Measurements from ENCODE around the gene CTNS. TPM values are rescaled to one million over a fixed set of nuclear protein-coding genes. Genes with fewer than 3 reads are reported as not detected.

CTNS gene
- total and polyA plus RNA-seq, 2 of the 13 experiments (the other 11 are each of a cell fraction or from before 2014, with no cell fraction given): 9.5 to 13.7 TPM

GRCh38 chr17:3678095-3678820 is 41.7 kb downstream of the CTNS start (continued):
- TF ChIP-seq, protein P1, sequence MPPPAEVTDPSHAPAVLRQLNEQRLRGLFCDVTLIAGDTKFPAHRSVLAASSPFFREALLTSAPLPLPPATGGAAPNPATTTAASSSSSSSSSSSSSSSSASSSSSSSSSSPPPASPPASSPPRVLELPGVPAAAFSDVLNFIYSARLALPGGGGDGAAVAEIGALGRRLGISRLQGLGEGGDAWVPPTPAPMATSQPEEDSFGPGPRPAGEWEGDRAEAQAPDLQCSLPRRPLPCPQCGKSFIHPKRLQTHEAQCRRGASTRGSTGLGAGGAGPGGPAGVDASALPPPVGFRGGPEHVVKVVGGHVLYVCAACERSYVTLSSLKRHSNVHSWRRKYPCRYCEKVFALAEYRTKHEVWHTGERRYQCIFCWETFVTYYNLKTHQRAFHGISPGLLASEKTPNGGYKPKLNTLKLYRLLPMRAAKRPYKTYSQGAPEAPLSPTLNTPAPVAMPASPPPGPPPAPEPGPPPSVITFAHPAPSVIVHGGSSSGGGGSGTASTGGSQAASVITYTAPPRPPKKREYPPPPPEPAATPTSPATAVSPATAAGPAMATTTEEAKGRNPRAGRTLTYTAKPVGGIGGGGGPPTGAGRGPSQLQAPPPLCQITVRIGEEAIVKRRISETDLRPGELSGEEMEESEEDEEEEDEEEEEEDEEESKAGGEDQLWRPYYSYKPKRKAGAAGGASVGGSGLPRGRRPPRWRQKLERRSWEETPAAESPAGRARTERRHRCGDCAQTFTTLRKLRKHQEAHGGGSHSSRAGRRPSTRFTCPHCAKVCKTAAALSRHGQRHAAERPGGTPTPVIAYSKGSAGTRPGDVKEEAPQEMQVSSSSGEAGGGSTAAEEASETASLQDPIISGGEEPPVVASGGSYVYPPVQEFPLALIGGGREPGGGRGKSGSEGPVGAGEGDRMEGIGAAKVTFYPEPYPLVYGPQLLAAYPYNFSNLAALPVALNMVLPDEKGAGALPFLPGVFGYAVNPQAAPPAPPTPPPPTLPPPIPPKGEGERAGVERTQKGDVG (CRISPR knock-in tag; IDR thresholded peaks at IDR 0.05; ENCODE audit: borderline replicate concordance): no peak
- peak; percentile 60 for TF ChIP-seq ZNF605 (CRISPR knock-in tag; IDR thresholded peaks at IDR 0.05)
- TF ChIP-seq ZNF7 (CRISPR knock-in tag; IDR thresholded peaks at IDR 0.05): peak; percentile 93
- no peak for TF ChIP-seq ZSCAN21 (CRISPR knock-in tag; IDR thresholded peaks at IDR 0.05; ENCODE audit: borderline replicate concordance)
- TF ChIP-seq MAFG (CRISPR knock-in tag; IDR thresholded peaks at IDR 0.05): 0 out of 2 replicates have a peak, but pooled peaks have one; percentile 40
- 0 out of 2 replicates have a peak, but pooled peaks have one; percentile 22 for TF ChIP-seq KAT8 (CRISPR knock-in tag; IDR thresholded peaks at IDR 0.05)
- TF ChIP-seq RXRA (CRISPR knock-in tag; IDR thresholded peaks at IDR 0.05): peak; percentile 40; the same call in 1 of the 2 replicates
- TF ChIP-seq, protein P2, sequence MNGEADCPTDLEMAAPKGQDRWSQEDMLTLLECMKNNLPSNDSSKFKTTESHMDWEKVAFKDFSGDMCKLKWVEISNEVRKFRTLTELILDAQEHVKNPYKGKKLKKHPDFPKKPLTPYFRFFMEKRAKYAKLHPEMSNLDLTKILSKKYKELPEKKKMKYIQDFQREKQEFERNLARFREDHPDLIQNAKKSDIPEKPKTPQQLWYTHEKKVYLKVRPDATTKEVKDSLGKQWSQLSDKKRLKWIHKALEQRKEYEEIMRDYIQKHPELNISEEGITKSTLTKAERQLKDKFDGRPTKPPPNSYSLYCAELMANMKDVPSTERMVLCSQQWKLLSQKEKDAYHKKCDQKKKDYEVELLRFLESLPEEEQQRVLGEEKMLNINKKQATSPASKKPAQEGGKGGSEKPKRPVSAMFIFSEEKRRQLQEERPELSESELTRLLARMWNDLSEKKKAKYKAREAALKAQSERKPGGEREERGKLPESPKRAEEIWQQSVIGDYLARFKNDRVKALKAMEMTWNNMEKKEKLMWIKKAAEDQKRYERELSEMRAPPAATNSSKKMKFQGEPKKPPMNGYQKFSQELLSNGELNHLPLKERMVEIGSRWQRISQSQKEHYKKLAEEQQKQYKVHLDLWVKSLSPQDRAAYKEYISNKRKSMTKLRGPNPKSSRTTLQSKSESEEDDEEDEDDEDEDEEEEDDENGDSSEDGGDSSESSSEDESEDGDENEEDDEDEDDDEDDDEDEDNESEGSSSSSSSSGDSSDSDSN (CRISPR knock-in tag; IDR thresholded peaks at IDR 0.05): peak; percentile 41; the same call in 1 of the 2 replicates
- TF ChIP-seq, protein P3, sequence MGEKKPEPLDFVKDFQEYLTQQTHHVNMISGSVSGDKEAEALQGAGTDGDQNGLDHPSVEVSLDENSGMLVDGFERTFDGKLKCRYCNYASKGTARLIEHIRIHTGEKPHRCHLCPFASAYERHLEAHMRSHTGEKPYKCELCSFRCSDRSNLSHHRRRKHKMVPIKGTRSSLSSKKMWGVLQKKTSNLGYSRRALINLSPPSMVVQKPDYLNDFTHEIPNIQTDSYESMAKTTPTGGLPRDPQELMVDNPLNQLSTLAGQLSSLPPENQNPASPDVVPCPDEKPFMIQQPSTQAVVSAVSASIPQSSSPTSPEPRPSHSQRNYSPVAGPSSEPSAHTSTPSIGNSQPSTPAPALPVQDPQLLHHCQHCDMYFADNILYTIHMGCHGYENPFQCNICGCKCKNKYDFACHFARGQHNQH (CRISPR knock-in tag; IDR thresholded peaks at IDR 0.05): peak; percentile 48; the same call in 1 of the 2 replicates
- 0 out of 2 replicates have a peak, but pooled peaks have one; percentile 18 for TF ChIP-seq ERF (CRISPR knock-in tag; IDR thresholded peaks at IDR 0.05)
- TF ChIP-seq NONO (IDR thresholded peaks at IDR 0.05): no peak
- TF ChIP-seq NONO (CRISPR knock-in tag; conservative IDR thresholded peaks at IDR 0.05): 0 out of 2 replicates have a peak, but pooled peaks have one; percentile 28
- 0 out of 2 replicates have a peak, but pooled peaks have one; percentile 35 for TF ChIP-seq ZMYM3 (CRISPR knock-in tag; IDR thresholded peaks at IDR 0.05)
- TF ChIP-seq ZNF629 (CRISPR knock-in tag; conservative IDR thresholded peaks at IDR 0.05): no peak
- TF ChIP-seq, protein P4, sequence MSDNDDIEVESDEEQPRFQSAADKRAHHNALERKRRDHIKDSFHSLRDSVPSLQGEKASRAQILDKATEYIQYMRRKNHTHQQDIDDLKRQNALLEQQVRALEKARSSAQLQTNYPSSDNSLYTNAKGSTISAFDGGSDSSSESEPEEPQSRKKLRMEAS (IDR thresholded peaks at IDR 0.05): peak; percentile 32; the same call in 1 of the 2 replicates
- TF ChIP-seq, protein P5, sequence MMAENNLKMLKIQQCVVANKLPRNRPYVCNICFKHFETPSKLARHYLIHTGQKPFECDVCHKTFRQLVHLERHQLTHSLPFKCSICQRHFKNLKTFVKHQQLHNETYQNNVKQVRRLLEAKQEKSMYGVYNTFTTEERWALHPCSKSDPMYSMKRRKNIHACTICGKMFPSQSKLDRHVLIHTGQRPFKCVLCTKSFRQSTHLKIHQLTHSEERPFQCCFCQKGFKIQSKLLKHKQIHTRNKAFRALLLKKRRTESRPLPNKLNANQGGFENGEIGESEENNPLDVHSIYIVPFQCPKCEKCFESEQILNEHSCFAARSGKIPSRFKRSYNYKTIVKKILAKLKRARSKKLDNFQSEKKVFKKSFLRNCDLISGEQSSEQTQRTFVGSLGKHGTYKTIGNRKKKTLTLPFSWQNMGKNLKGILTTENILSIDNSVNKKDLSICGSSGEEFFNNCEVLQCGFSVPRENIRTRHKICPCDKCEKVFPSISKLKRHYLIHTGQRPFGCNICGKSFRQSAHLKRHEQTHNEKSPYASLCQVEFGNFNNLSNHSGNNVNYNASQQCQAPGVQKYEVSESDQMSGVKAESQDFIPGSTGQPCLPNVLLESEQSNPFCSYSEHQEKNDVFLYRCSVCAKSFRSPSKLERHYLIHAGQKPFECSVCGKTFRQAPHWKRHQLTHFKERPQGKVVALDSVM (CRISPR knock-in tag; IDR thresholded peaks at IDR 0.05): peak; percentile 89
- peak in 1 of 2 experiments; percentile 52; a peak in 1 of 4 replicates for TF ChIP-seq POLR2A (IDR thresholded peaks at IDR 0.05; ENCODE audit: insufficient read depth in 1 of 2, low read depth in 2 of 2, low read length in 2 of 2)
- TF ChIP-seq SIX4 (CRISPR knock-in tag; IDR thresholded peaks at IDR 0.05): no peak
- TF ChIP-seq, protein P6, sequence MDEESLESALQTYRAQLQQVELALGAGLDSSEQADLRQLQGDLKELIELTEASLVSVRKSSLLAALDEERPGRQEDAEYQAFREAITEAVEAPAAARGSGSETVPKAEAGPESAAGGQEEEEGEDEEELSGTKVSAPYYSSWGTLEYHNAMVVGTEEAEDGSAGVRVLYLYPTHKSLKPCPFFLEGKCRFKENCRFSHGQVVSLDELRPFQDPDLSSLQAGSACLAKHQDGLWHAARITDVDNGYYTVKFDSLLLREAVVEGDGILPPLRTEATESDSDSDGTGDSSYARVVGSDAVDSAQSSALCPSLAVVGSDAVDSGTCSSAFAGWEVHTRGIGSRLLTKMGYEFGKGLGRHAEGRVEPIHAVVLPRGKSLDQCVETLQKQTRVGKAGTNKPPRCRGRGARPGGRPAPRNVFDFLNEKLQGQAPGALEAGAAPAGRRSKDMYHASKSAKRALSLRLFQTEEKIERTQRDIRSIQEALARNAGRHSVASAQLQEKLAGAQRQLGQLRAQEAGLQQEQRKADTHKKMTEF (CRISPR knock-in tag; IDR thresholded peaks at IDR 0.05): peak; percentile 47; the same call in 1 of the 2 replicates

Measured in HepG2 (cell line).